ENCODE results near the gene GARIN1A. TPM values are rescaled to one million over a fixed set of nuclear protein-coding genes. Genes with fewer than 3 reads are reported as not detected.
"Not testable (repeated sequence)": the region's sequence is repeated elsewhere in the genome, so short reads cannot be mapped to it uniquely, and the experiment has no call there.

The GARIN1A gene
- not detected for total RNA-seq

DNA sequence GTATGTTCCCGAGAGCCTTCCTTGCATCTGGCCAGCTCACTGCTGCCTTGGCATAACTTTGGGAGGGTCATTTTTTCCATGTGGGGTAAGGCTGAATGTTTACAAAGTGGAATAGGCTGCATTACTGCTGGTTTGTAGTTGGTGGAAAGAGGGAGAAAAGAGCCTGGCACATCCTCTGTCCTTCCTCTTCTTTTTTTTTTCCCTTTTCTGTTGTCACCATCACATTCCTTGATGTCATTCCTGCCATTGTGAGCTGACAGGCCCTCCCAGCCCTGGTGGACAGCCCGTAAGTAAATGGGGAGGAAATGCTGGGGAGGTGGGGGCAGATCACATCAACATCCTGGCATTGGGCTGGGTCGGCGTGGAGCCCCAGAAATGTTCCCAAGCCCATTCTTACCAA lies at the start of gene GARIN1A:
Gene GARIN1A (plus strand): TSS at position 301 of the 400 bp plus-strand sequence. CDS start 106 bp downstream, outside the sequence.
- CTCF ChIA-PET = interaction anchor here (0.6 to 1.7 kb wide), 6 partner anchors 19 to 109 kb away, joined by 3 to 7 read pairs (median 4); no protein-coding TSS in a partner anchor
- intact Hi-C loops (cut with micrococcal nuclease) = no loop called here
- Mint-ChIP-seq H3K27ac (no peak within 1 kb of the TSS), H3K4me3 (no peak within 1 kb of the TSS), H3K9me3 (no peaks in the 10 kb centered on the region), H3K4me1 (ENCODE audit: low read depth) (peaks cover 8% of the 10 kb centered on the region), H3K27me3 (ENCODE audit: low read depth) (peaks cover 19% of the 10 kb centered on the region), H3K36me3 (ENCODE audit: low read depth) (no peaks in the 10 kb centered on the region)
- DNase-seq = no peak

DNA sequence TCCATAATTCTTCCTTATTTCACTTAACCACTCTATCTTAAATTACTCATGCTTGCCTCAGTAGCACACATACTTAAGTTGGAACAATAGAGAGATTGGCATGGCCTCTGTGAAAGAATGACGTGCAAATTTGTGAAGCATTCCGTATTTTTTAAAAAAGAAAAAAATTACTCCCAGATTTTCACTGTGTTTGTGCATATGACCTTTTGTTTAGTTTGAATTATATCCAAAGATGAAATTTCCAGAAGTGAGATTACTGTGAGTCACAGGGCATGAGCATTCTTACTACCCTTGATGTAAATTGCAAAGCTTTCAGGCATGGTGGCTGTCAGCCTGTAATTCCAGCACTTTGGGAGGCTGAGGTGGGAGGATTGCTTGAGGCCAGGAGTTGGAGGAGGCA lies 45.0 kb upstream of the GARIN1A start:
- H3K27me3 Mint-ChIP-seq (ENCODE audit: low read depth); H3K4me3 Mint-ChIP-seq; H3K27ac Mint-ChIP-seq; DNase-seq; H3K4me1 Mint-ChIP-seq (ENCODE audit: low read depth); H3K9me3 Mint-ChIP-seq; intact Hi-C loops (cut with micrococcal nuclease): not testable (repeated sequence)
- CTCF ChIA-PET = interaction anchor here (0.7 kb wide), 1 partner anchor 465 kb away, joined by 3 read pairs; no protein-coding TSS in a partner anchor
- peaks cover 16% of the 10 kb centered on the region for H3K36me3 Mint-ChIP-seq (ENCODE audit: low read depth)

DNA sequence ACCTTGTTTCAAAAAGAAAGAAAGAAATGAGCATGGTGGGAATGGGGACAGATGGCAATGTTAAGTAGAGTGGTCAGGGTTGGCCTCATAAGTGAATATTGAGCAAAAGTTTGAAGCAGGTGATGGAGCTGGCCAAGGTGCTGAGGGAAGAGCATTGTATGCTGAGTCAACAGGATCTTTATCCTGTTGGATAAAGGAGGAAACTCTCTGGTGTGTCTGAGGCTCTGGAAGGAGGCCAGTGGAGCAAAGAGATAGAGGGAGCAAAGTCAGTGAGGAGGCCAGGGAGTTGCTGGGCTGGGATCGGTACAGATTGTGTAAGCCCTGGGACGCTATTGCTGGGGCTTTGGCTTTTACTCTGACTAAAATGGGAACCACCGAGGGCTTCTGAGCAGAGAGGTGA lies 38.2 kb upstream of the GARIN1A start:
- intact Hi-C loops (cut with micrococcal nuclease); H3K4me1 Mint-ChIP-seq (ENCODE audit: low read depth); H3K27ac Mint-ChIP-seq; DNase-seq; H3K27me3 Mint-ChIP-seq (ENCODE audit: low read depth); H3K4me3 Mint-ChIP-seq; CTCF ChIA-PET; H3K9me3 Mint-ChIP-seq: not testable (repeated sequence)
- peaks cover 19% of the 10 kb centered on the region for H3K36me3 Mint-ChIP-seq (ENCODE audit: low read depth)

GRCh38 chr7:128645206-128645605 lies 26.9 kb upstream of the GARIN1A start:
- H3K36me3 Mint-ChIP-seq (ENCODE audit: low read depth); H3K4me1 Mint-ChIP-seq (ENCODE audit: low read depth); CTCF ChIA-PET; H3K9me3 Mint-ChIP-seq; H3K27ac Mint-ChIP-seq; intact Hi-C loops (cut with micrococcal nuclease); DNase-seq; H3K27me3 Mint-ChIP-seq (ENCODE audit: low read depth); H3K4me3 Mint-ChIP-seq: not testable (repeated sequence)

- DNase-seq; H3K4me3 Mint-ChIP-seq; intact Hi-C loops (cut with micrococcal nuclease); CTCF ChIA-PET; H3K4me1 Mint-ChIP-seq (ENCODE audit: low read depth); H3K36me3 Mint-ChIP-seq (ENCODE audit: low read depth); H3K27ac Mint-ChIP-seq; H3K27me3 Mint-ChIP-seq (ENCODE audit: low read depth); H3K9me3 Mint-ChIP-seq: not testable (repeated sequence)
Observed at GRCh38 chr7:128645844-128646243, 26.2 kb upstream of the GARIN1A start.

GRCh38 chr7:128646877-128647276 lies 25.2 kb upstream of the GARIN1A start:
- CTCF ChIA-PET; H3K4me1 Mint-ChIP-seq (ENCODE audit: low read depth); DNase-seq; intact Hi-C loops (cut with micrococcal nuclease); H3K27ac Mint-ChIP-seq; H3K36me3 Mint-ChIP-seq (ENCODE audit: low read depth); H3K9me3 Mint-ChIP-seq; H3K27me3 Mint-ChIP-seq (ENCODE audit: low read depth); H3K4me3 Mint-ChIP-seq: not testable (repeated sequence)

DNA sequence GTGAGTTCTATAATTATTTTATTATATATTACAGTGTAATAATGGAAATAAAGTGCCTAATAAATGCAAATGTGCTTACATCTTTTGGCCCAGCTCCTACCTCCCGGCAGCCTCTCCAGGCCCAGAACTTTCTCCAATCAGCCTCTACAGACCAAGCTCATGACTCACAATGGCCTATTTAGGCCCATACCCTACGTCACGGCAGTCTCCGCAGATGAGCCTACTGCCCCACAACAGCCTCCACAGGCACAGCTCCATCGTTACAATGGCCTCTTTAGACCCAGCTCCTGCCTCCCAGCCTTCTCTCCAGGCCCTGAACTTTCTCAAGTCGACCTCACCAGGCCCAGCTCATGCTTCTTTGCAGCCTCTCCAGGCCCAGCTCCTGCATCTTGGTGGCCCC lies 21.0 kb upstream of the GARIN1A start:
- not testable (repeated sequence) for H3K9me3 Mint-ChIP-seq, H3K4me3 Mint-ChIP-seq

DNA sequence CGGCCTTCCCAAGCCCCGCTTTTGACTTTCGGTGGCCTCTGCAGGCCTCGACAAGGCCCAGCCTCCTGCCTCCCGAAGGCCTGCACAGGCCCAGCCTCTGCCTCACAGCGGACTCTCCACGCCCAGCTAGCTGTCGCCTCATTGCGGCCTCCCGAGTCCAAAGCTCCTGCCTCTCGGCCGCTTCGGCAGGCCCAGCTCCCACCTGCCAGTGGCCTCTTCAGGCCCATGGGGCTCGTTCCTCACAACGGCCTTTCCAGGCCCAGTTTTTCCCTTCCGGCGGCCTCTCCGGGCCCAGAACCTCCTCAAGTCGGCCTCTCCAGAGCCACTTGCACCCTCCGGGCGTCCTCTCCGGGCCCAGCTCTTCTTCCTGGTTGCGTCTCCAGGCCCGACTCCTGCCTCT lies 19.5 kb upstream of the GARIN1A start:
- H3K27me3 Mint-ChIP-seq (ENCODE audit: low read depth); H3K36me3 Mint-ChIP-seq (ENCODE audit: low read depth); CTCF ChIA-PET; H3K4me3 Mint-ChIP-seq; H3K9me3 Mint-ChIP-seq; H3K27ac Mint-ChIP-seq; H3K4me1 Mint-ChIP-seq (ENCODE audit: low read depth); intact Hi-C loops (cut with micrococcal nuclease); DNase-seq: not testable (repeated sequence)

More for the DNA sequence above, 21.0 kb upstream of the GARIN1A start:
- H3K27ac Mint-ChIP-seq; DNase-seq; CTCF ChIA-PET; intact Hi-C loops (cut with micrococcal nuclease); H3K36me3 Mint-ChIP-seq (ENCODE audit: low read depth); H3K27me3 Mint-ChIP-seq (ENCODE audit: low read depth); H3K4me1 Mint-ChIP-seq (ENCODE audit: low read depth): not testable (repeated sequence)

DNA sequence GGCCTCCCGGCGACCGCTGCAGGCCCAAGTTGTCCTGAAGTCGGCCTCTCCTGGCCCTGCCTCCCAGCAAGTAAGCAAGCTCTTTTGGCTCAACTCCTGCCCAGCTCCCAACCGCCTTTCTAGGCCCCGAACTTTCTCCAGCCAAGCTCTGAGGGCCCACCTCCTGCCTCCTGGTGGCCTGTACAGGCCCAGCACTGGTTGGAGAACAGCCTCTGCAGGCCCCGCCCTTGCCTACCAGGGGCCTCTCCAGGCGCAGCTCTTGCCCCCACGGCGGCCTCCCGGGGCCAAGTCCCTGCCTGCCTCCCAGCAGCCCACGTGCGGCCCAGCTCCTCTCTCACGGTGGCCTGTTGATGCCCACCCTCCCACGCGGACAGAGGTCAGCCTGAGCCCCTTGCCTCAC lies 18.9 kb upstream of the GARIN1A start:
- CTCF ChIA-PET; intact Hi-C loops (cut with micrococcal nuclease); H3K4me3 Mint-ChIP-seq; H3K27me3 Mint-ChIP-seq (ENCODE audit: low read depth); H3K4me1 Mint-ChIP-seq (ENCODE audit: low read depth); H3K9me3 Mint-ChIP-seq; DNase-seq; H3K27ac Mint-ChIP-seq; H3K36me3 Mint-ChIP-seq (ENCODE audit: low read depth): not testable (repeated sequence)

DNA sequence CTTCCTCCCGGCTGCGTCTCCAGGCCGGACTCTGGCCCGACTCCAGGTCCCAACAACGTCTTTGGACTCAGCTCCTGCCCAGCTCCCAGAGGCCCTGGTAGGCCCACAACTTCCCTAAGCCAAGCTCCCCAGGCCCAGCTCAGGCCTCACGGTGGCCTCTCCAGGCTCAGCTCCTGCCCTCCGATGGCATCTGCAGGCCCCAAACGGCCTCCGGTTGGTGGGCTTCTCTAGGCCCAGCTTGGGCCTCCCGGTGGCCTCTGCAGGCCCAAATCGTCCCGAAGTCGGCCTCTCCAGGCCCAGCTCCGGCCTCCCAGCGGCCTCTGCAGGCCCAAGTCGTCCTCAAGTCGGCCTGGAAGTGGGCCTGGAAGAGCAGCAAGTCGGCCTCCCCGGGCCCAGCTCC lies 18.0 kb upstream of the GARIN1A start:
- H3K9me3 Mint-ChIP-seq; H3K4me3 Mint-ChIP-seq; intact Hi-C loops (cut with micrococcal nuclease); H3K36me3 Mint-ChIP-seq (ENCODE audit: low read depth); DNase-seq; H3K4me1 Mint-ChIP-seq (ENCODE audit: low read depth); H3K27ac Mint-ChIP-seq; H3K27me3 Mint-ChIP-seq (ENCODE audit: low read depth): not testable (repeated sequence)
- CTCF ChIA-PET = interaction anchor here (0.6 kb wide), 1 partner anchor 1524 kb away, joined by 3 read pairs; no protein-coding TSS in a partner anchor

GRCh38 chr7:128654501-128654900 lies 17.6 kb upstream of the GARIN1A start:
- CTCF ChIA-PET = interaction anchor here (0.6 kb wide), 1 partner anchor 1524 kb away, joined by 3 read pairs; no protein-coding TSS in a partner anchor
- H3K27ac Mint-ChIP-seq; H3K4me3 Mint-ChIP-seq; DNase-seq; H3K27me3 Mint-ChIP-seq (ENCODE audit: low read depth); H3K9me3 Mint-ChIP-seq; H3K4me1 Mint-ChIP-seq (ENCODE audit: low read depth); H3K36me3 Mint-ChIP-seq (ENCODE audit: low read depth); intact Hi-C loops (cut with micrococcal nuclease): not testable (repeated sequence)

- CTCF ChIA-PET; H3K36me3 Mint-ChIP-seq (ENCODE audit: low read depth); H3K27me3 Mint-ChIP-seq (ENCODE audit: low read depth); DNase-seq; H3K27ac Mint-ChIP-seq; H3K4me3 Mint-ChIP-seq; intact Hi-C loops (cut with micrococcal nuclease); H3K4me1 Mint-ChIP-seq (ENCODE audit: low read depth): not testable (repeated sequence)
- peaks cover 14% of the 10 kb centered on the region for H3K9me3 Mint-ChIP-seq
Observed at GRCh38 chr7:128658428-128658827, 13.7 kb upstream of the GARIN1A start.

- DNase-seq = no peak
- CTCF ChIA-PET = no interaction called here
- no peaks in the 10 kb centered on the region for H3K27me3 Mint-ChIP-seq (ENCODE audit: low read depth)
- H3K4me3 Mint-ChIP-seq = no peak overlapping the region
- no peak overlapping the region for H3K27ac Mint-ChIP-seq
- H3K4me1 Mint-ChIP-seq (ENCODE audit: low read depth) = no peaks in the 10 kb centered on the region
- H3K36me3 Mint-ChIP-seq (ENCODE audit: low read depth) = peaks cover 6% of the 10 kb centered on the region
- intact Hi-C loops (cut with micrococcal nuclease) = no loop called here
- peaks cover 14% of the 10 kb centered on the region for H3K9me3 Mint-ChIP-seq
Observed at GRCh38 chr7:128660596-128660995, 11.5 kb upstream of the GARIN1A start.

DNA sequence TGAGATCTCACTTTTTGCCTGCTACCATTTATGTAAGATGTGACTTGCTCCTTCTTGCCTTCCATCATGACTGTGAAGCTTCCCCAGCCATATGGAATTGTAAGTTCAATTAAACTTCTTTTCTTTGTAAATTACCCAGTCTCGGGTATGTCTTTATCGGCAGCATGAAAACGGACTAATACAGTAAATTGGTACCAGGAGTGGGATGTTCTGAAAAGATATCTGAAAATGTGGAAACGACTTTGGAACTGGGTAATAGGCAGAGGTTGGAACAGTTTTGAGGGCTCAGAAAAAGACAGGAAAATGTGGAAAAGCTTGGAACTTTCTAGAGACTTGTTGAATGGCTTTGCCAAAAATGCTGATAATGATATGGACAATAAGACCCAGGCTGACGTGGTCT lies 10.6 kb upstream of the GARIN1A start:
- Mint-ChIP-seq H3K27me3 (ENCODE audit: low read depth) (no peaks in the 10 kb centered on the region), H3K4me3 (no peak overlapping the region), H3K36me3 (ENCODE audit: low read depth) (peaks cover 6% of the 10 kb centered on the region), H3K9me3 (peaks cover 14% of the 10 kb centered on the region), H3K4me1 (ENCODE audit: low read depth) (no peaks in the 10 kb centered on the region), H3K27ac (no peak overlapping the region)
- intact Hi-C loops (cut with micrococcal nuclease) = no loop called here
- no peak for DNase-seq
- CTCF ChIA-PET = no interaction called here

Data from activated naive CD4-positive, alpha-beta T cell treated with anti-CD3 and anti-CD28 coated beads for 36 hours (primary cell).